GM21390 (cell line): ENCODE results near the gene BPIFB4.
"Not testable (repeated sequence)": the region's sequence is repeated elsewhere in the genome, so short reads cannot be mapped to it uniquely, and the experiment has no call there.

Experiments used
- ATAC-seq: cut with Tn5 transposase; IDR thresholded peaks from one replicate; pipeline ENCODE4 v1.9.1; 2021; ENCODE audit not compliant: unreplicated experiment

The BPIFB4 gene

GRCh38 chr20:33115501-33115900 is 36.1 kb downstream of the BPIFB4 start:
- not testable (repeated sequence) for ATAC-seq

DNA sequence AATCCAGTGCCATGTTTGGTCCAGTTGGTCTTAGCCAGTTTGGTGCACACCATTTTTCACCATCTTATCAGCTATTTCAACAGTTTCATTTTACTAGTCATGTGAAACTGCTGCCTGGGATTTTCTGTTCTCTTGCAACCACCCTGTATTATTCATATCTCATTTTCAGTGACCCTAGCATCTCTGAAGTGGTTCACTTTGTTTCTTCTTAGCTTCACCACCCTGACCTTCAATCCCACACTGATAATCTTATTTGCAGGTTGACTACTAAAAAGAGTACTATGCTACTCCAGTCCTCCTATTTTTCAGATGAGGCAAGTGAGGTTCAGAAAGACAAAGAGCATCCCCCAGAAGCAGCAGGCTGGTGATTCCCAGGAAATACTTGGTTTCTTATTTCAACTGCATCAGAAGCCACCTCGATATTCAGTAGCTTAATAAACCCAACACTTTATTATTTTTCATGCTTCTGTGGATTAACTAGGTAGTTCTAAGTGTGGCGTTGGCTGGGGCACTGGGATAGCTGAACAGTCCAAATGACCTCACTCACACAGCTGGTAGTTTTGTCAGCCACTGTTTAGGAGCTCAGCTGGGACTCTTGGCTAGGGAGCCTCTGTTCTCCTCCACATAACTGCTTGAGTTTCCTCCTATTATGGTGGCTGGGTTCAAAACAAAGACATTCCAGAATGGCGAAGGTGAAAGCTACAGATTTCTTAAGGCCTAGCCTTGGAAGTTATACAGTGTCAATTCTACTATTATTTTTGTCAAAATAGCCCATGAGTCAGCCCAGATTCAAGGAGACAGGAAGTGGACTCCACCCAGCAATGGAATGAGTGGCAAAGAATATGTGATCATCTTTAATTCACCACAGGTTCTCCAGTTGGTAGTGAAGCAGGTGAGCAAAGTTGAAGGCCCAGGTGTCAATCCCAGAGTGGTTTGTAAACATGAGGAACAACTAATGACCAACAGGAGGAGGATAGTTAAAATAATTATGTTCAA is 40.6 kb downstream of the BPIFB4 start:
- ATAC-seq, result no peak

- no peak for ATAC-seq
Observed at GRCh38 chr20:33120934-33121333, 41.5 kb downstream of the BPIFB4 start.

- not testable (repeated sequence) for ATAC-seq
Observed at GRCh38 chr20:33122297-33122696, 42.9 kb downstream of the BPIFB4 start.

DNA sequence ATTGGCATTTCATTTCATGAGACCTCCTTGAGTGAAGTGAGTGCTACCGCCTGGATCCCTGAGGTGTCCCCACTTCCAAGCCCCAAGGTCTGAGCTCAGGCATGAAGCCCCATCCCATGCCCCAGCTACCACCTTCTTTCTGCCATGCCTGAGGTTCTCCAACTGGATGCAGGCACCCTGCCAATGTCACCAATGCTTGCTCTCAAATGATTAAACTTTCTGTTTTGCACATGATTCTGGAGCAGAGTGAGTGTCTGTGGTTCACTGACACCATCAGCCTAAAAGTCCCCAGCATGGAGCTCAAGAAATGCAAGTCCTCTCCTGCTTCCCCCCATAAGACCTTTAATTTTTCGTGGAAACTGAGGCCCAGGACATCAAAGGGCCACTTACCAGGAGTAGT is 44.8 kb downstream of the BPIFB4 start:
- no peak for ATAC-seq

DNA sequence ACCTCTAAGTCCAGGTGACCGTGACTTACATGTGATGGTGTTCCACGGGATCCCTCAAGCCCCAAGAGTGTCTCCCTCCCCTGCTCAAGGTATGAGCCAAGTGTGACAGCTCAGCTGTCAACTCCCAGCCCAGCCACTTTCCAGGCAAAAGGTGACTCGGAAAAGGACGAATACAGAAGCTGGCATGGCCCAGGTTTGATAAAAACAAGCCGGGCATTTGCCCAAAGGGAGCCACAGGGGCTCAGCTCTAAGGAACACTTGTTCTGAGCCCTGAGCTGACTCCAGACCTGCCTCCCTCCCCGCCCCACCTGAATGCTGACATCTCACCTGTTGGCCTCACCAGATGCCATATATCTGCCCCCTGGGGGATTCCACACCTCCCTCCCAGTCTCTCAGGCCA is 45.6 kb downstream of the BPIFB4 start:
- ATAC-seq, result no peak

DNA sequence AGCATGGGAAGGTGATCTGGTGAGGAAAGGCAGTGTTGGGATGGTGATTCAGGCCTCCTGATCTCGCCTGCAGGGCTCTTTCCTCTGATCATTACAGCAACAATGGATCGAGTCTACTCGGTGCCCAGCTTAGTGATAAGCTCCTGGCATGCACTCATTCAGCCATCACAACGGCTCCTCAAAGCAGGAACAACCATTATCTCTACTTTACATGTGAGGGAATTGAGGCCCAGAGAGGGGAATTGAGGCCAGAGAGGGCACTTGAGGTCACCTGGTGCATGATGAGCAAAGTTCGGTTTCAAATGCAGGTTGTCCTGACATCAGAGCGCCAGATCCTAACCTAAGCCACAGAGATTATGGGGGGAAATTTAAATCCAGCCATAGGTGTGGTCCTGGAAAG is 46.5 kb downstream of the BPIFB4 start:
- ATAC-seq, result no peak

GRCh38 chr20:33127422-33128097 is 48.1 kb downstream of the BPIFB4 start:
- ATAC-seq, result no peak

DNA sequence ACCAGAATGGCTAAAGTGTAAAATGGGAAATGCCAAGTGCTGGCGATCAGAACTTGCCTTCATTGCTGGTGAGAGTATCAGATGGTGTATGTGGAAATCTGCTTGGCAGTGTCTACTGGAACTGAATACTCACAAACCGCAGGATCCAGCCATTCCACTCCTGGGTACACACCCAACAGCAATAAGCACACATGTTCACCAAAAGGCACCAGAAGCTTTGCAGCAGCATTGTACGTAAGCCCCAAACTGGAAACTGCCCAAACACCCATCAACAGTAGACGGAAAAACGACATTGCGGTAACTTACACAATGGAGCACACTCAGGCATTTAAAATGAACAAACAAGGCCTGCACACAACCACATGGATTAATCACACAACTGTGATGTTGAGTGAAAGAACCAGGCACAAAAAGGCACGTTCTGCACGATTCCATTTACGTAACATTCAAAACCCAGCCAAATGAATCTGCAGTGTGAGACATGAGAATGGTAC is 51.2 kb downstream of the BPIFB4 start:
- ATAC-seq, result no peak

DNA sequence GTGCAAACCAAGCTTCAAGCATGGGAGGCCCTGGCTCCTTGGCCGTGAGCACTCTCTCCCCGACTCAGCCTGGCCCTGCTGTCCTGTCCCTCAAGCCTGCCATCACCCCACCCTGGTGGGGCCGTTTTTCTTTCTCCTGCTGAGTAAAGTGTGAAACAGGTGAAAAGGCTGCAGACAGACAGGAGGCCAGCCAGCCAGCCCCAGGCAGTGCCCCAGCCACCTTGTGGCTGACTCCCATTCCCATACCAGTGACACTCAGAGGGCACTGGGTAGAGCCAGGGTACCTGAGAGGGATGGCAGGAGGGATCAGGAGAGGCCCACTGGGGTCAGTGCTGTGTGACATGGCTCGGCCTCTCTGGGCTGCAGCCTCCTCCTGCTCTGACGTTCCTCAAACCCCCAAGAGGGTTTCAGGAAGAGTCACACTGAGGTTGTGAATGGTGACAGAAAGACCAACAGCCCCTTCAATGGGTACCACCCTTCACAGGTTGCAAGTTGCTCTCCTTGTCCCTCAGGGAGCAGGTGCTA is 52.6 kb downstream of the BPIFB4 start:
- ATAC-seq, result no peak

GRCh38 chr20:33132513-33133372 is 53.3 kb downstream of the BPIFB4 start:
- ATAC-seq, result no peak

GRCh38 chr20:33133373-33133941 is 54.0 kb downstream of the BPIFB4 start:
- ATAC-seq, result no peak

- no peak for ATAC-seq
Observed at GRCh38 chr20:33137195-33137594, 57.8 kb downstream of the BPIFB4 start.

DNA sequence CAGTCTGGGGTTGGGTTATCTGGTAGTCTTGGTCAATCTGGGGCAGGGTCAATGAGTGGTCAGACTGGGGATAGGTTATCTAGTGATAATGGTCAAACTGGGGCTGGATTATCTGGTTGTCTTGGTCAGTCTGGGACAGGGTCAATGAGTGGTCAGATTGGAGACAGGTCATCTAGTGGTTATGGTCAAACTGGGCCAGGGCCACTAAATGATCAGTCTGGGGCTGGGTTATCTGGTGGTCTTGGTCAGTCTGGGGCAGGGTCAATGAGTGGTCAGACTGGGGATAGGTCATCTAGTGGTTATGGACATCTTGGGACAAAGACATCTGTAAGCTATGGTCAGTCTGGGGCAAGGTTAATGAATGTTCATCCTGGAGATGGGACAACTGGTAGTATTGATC is 60.0 kb downstream of the BPIFB4 start:
- no peak for ATAC-seq

- no peak for ATAC-seq
Observed at GRCh38 chr20:33145521-33145920, 66.1 kb downstream of the BPIFB4 start.

DNA sequence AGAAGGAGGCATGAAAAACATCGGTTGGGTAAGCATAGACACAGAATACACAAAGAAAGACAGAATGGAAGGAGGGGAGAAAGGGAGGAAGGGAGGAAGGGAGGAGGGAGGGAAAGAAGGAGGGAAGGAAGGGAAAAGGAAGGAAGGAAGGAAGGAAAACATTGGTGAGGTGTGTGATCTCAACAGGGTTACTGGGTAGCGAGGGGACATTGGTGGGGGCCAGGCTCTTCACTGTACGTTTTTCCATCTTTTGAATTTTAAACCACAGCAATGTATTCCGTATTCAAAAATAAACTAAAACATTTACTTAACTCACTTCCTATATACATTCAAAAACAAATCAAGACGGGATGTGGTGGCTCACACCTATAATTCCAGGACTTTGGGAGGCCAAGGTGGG is 67.9 kb downstream of the BPIFB4 start:
- no peak for ATAC-seq

GRCh38 chr20:33148040-33148439 is 68.6 kb downstream of the BPIFB4 start:
- no peak for ATAC-seq

- ATAC-seq, result no peak
Observed at GRCh38 chr20:33154252-33154651, 74.8 kb downstream of the BPIFB4 start.

DNA sequence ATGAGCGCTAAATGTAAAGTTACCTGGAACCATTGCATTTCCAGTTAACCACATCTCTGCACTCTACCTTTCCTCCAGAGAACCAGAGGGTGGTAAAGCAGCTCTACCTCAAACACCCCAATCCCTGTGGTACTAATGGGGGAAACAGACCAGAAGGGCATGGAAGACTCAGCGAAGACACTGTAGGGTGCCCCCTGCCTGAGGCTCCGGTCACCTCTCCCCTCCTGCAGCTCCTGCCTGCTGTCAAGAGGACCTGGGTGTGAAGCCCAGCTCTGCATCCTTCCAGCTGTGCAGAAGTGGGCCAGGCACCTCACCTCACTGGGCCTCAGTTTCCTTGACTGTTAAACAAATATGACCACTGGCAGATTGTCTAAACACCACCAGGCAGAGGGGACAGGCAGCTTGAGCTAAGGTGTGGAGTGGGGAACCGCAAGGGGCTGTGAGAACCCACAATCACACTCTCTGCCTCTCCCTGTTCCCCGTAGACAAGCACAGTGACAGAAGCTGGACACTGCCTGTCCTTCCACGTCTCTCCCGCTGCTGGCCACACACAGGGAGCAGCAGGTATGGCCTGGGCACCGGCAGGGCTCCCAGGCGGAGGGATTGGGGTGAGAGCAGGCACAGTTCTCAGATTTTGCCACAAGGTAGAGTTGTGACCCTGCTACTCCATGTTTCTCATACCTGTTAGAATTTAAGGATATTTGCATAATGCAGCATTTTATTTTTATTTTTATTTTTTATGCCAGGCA is 79.4 kb downstream of the BPIFB4 start:
- no peak for ATAC-seq

- no peak for ATAC-seq
Observed at GRCh38 chr20:33159713-33160112, 80.3 kb downstream of the BPIFB4 start.
